Measurements from ENCODE around the gene GARS1. TPM values are rescaled to one million over a fixed set of nuclear protein-coding genes. Genes with fewer than 3 reads are reported as not detected.

GARS1 gene
- total RNA-seq, 1 experiment from 2014 or later: 274 TPM

GRCh38 chr7:30655096-30655970 is 60.7 kb downstream of the GARS1 start:
- intact Hi-C loops (cut with micrococcal nuclease; ENCODE audit: unreplicated experiment): no loop called here
- no peaks in the 10 kb centered on the region for H3K9me3 ChIP-seq (ENCODE audit: insufficient read depth, low read depth)
- ChIA-PET CTCF (no interaction called here), POLR2A (ENCODE audit: unreplicated experiment) (no interaction called here)
- TF ChIP-seq, protein P1, sequence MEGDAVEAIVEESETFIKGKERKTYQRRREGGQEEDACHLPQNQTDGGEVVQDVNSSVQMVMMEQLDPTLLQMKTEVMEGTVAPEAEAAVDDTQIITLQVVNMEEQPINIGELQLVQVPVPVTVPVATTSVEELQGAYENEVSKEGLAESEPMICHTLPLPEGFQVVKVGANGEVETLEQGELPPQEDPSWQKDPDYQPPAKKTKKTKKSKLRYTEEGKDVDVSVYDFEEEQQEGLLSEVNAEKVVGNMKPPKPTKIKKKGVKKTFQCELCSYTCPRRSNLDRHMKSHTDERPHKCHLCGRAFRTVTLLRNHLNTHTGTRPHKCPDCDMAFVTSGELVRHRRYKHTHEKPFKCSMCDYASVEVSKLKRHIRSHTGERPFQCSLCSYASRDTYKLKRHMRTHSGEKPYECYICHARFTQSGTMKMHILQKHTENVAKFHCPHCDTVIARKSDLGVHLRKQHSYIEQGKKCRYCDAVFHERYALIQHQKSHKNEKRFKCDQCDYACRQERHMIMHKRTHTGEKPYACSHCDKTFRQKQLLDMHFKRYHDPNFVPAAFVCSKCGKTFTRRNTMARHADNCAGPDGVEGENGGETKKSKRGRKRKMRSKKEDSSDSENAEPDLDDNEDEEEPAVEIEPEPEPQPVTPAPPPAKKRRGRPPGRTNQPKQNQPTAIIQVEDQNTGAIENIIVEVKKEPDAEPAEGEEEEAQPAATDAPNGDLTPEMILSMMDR (conservative IDR thresholded peaks at IDR 0.05): no peak
- TF ChIP-seq EZH2 (IDR thresholded peaks at IDR 0.05; ENCODE audit: low read depth): no peak
- no peak overlapping the region for H3K27ac ChIP-seq
- no peak overlapping the region for H3K4me3 ChIP-seq
- H3K79me2 ChIP-seq (ENCODE audit: low read depth): no peaks in the 10 kb centered on the region
- no peaks in the 10 kb centered on the region for H3F3A ChIP-seq (ENCODE audit: insufficient read depth, low read depth)
- no peaks in the 10 kb centered on the region for H4K20me1 ChIP-seq (ENCODE audit: insufficient read depth)
- H2AFZ ChIP-seq: no peak overlapping the region
- no peak for DNase-seq
- H3K4me2 ChIP-seq: no peak overlapping the region
- H3K27me3 ChIP-seq (ENCODE audit: insufficient read depth, low read depth): peaks cover 13% of the 10 kb centered on the region; the same call in 1 of the 2 replicates
- no TSS peak for BruUV-seq (replicated peaks)
- no peaks in the 10 kb centered on the region for H3K4me1 ChIP-seq (replicated peaks; ENCODE audit: insufficient read depth)
- H3K9me2 ChIP-seq (ENCODE audit: insufficient read depth): no peaks in the 10 kb centered on the region
- no peaks in the 10 kb centered on the region for H3K36me3 ChIP-seq (ENCODE audit: low read depth)

DNA sequence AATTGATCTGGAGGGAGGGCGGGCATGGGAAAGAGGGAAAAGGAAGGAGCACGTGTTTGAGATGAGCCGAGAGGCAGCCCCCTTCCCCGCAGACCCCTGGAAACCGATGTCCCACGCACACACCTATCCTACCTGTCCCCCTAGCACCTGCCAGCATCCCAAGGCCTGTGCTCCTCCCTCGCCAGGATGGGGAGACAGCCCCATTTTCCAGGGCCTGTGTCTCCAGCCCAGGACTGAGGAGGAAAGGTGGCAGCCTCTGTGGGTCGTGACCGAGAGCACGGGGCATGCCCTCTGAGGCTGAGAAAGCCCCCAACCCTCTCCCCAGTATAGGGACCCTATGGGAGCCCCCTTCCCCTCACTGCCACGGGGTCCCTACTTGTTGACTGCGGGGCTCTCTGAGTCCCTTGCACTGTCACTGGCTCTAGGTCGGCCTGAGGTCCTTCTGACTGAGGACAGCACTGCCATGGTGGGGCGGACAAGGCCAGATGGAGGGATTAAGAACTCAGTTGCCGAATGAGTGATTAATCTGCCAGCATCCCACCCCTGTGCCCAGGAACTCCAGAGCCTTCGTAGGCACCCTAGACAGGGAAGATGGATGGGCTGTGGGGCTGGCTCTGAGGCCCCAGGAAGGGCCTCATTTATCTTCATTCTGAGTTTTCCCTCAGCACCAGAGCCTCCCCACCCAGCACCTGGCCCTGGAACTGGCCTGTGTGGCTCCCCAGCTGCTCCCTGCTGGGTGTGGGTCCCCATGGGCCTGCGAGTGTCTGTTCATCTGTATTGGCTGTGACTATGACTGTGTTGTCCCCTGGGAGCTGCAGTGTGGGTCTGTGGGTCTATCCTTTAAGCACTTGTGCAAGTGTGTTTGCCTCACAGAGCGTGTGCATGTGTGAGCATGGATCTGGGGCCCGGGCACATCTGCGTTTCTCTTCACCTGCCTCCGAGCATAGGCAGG is 61.6 kb downstream of the GARS1 start:
- Histone ChIP-seq H3F3A (ENCODE audit: insufficient read depth, low read depth) (no peaks in the 10 kb centered on the region), H3K4me1 (replicated peaks; ENCODE audit: insufficient read depth) (no peaks in the 10 kb centered on the region), H3K79me2 (ENCODE audit: low read depth) (no peaks in the 10 kb centered on the region), H4K20me1 (ENCODE audit: insufficient read depth) (no peaks in the 10 kb centered on the region), H3K27ac (no peak overlapping the region), H3K4me2 (no peak overlapping the region), H3K27me3 (ENCODE audit: insufficient read depth, low read depth) (peaks cover 22% of the 10 kb centered on the region), H3K4me3 (no peak overlapping the region), H2AFZ (no peak overlapping the region), H3K9me3 (ENCODE audit: insufficient read depth, low read depth) (no peaks in the 10 kb centered on the region), H3K9me2 (ENCODE audit: insufficient read depth) (no peaks in the 10 kb centered on the region), H3K36me3 (ENCODE audit: low read depth) (no peaks in the 10 kb centered on the region)
- POLR2A ChIA-PET (ENCODE audit: unreplicated experiment): no interaction called here
- intact Hi-C loops (cut with micrococcal nuclease; ENCODE audit: unreplicated experiment): no loop called here
- BruUV-seq (replicated peaks): no TSS peak
- no peak for TF ChIP-seq EZH2 (IDR thresholded peaks at IDR 0.05; ENCODE audit: low read depth)
- TF ChIP-seq, protein P1 (conservative IDR thresholded peaks at IDR 0.05): no peak
- CTCF ChIA-PET: no interaction called here
- no peak for DNase-seq

- Histone ChIP-seq H3F3A (ENCODE audit: insufficient read depth, low read depth) (no peaks in the 10 kb centered on the region), H4K20me1 (ENCODE audit: insufficient read depth) (no peaks in the 10 kb centered on the region), H3K4me2 (no peak overlapping the region), H3K79me2 (ENCODE audit: low read depth) (no peaks in the 10 kb centered on the region), H3K4me1 (replicated peaks; ENCODE audit: insufficient read depth) (no peaks in the 10 kb centered on the region), H2AFZ (no peak overlapping the region), H3K27me3 (ENCODE audit: insufficient read depth, low read depth) (peaks cover 31% of the 10 kb centered on the region), H3K27ac (no peak overlapping the region), H3K4me3 (no peak overlapping the region), H3K9me3 (ENCODE audit: insufficient read depth, low read depth) (no peaks in the 10 kb centered on the region), H3K9me2 (ENCODE audit: insufficient read depth) (no peaks in the 10 kb centered on the region), H3K36me3 (ENCODE audit: low read depth) (no peaks in the 10 kb centered on the region)
- no peak for DNase-seq
- intact Hi-C loops (cut with micrococcal nuclease; ENCODE audit: unreplicated experiment): no loop called here
- ChIA-PET POLR2A (ENCODE audit: unreplicated experiment) (no interaction called here), CTCF (no interaction called here)
- TF ChIP-seq EZH2 (IDR thresholded peaks at IDR 0.05; ENCODE audit: low read depth): no peak
- TF ChIP-seq, protein P1 (conservative IDR thresholded peaks at IDR 0.05): no peak
- BruUV-seq (replicated peaks): no TSS peak
These were observed 62.5 kb downstream of the GARS1 start for GRCh38 chr7:30657131-30657530.
